Hematopoietic multipotent progenitor cell treated with erythropoietin and hydrocortisone succinate and interleukin-3 and kit ligand, for 6 days (in vitro differentiated cells): Measurements from ENCODE around the gene PRPF39.
"Not testable (repeated sequence)": the region's sequence is repeated elsewhere in the genome, so short reads cannot be mapped to it uniquely, and the experiment has no call there.

Experiments used
- DNase-seq: peaks from one replicate; pipeline ENCODE4 v3.0.0-alpha.2; 2015

The PRPF39 gene

DNA sequence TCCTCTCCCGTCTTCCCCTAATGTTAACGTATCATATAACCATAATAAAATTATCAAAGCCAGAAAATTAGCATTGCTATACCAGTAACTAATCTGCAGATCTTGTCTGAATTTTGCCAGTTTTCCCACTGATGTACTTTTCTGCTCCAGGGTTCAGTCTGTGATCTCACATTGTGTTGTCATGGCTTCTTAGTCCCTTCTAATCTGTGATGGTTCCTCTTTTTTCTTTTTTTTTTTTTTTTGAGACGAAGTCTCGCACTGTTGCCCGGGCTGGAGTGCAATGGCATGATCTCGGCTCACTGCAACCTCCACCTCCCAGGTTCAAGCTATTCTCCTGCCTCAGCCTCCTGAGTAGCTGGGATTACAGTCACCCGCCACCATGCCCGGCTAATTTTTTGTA, 58.2 kb downstream of the PRPF39 start:
- DNase-seq, result not testable (repeated sequence)

- DNase-seq, result no peak
Measured at GRCh38 chr14:45144658-45145057, 60.7 kb downstream of the PRPF39 start.

GRCh38 chr14:45145214-45145613, 61.3 kb downstream of the PRPF39 start:
- no peak for DNase-seq

DNA sequence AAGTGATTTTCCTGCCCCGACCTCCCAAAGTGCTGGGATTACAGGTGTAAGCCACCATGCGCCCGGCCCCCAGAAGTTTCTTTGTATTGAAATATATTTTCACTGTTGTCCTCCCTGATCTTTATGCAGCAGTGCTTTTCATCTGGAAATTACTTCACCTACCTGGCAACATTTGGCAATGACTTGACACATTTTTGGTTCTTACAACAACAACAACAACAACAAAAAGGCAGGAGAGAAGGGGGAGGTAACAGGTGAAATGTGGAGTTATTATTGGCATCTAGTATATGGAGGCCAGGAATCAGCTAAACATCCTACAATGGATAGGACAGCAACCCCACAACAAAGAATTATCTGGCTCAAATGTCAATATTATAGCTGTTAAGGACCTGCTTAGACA, 65.7 kb downstream of the PRPF39 start:
- DNase-seq, result no peak

GRCh38 chr14:45150386-45150890, 66.5 kb downstream of the PRPF39 start:
- DNase-seq, result no peak

GRCh38 chr14:45156067-45156466, 72.2 kb downstream of the PRPF39 start:
- DNase-seq, result no peak
